Limb (tissue), 2 donors: ENCODE results near the gene PRKD1.

Experiments used
- DNase-seq, 2 donors: peaks; one replicate each; pipeline ENCODE4 v3.0.0-alpha.2; 2016; ENCODE audit errors: extremely low spot score in 2 of 2

PRKD1 gene

DNA sequence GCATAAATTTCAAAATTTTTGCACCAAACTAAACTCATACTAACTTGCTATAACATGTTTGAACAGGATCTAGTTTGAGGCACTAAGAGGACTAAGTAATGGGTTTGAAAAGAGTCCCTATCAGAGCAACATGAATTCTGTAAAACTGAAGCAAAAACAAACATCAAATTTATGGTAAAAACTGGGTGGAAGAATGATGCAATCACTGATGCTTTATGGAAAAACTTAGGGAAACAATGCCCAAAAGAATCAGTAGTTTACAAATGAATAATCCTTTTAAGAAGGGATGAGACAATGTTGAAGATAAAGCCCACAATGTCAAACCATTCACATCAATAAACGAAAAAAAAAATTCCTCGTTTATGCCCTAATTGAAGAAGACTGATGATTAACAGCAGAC lies 88.9 kb downstream of the PRKD1 start:
- DNase-seq = no peak

DNA sequence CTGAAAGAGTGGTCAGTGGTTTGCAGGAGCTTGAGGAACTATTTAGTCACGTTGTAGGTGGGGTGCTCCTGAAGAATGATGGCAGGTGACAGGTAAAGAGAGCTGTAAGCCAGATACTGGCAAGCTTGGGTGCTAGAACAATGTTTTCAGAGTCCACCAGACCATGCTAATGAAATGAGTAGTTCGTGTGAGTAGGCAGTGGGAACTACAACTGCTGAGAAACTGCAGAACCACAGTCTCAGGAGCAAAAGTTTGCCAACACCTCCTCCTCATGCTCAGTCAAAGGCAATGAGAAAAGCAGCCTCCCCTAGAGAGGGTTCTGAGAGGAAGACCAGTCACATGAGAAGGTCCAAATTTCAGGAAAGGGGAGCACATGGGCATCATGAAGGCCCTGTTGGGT lies 91.3 kb downstream of the PRKD1 start:
- DNase-seq = no peak

DNA sequence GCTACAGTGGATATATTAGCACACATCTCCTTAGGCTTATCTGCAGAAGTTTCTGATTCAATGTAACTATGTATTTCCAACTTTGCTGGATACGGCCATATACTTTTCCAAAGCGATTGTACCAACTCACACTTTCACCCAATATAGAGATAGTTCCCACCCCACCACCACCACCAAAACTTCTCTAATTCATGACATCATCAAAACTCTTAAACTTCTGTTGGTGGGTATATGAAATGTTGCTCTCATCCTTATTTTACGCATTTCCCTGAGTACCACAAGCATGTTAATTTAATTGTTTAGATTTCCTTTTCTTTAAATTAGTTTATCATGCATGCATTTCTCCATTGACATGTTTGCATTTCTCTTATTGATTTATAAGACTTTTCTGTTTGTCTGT lies 95.6 kb downstream of the PRKD1 start:
- no peak for DNase-seq

DNA sequence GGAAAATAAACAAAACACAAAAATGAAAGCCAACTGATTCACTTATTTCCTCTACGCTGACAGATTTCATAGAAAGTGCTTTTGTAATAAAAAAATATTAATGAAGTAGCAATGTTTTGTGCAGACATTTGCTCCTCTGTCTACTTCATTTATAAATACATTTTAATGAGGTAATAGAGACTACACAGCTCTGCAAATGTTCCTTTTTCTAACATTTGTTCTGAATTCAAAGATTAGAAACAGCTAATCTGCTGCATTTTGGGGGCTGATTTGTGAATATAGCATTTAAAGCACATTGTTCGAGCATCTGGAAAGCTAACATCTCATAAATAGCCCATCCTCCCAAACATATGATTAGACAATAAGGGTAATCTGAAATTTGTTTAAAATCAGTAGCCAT lies 97.8 kb downstream of the PRKD1 start:
- DNase-seq = no peak

DNA sequence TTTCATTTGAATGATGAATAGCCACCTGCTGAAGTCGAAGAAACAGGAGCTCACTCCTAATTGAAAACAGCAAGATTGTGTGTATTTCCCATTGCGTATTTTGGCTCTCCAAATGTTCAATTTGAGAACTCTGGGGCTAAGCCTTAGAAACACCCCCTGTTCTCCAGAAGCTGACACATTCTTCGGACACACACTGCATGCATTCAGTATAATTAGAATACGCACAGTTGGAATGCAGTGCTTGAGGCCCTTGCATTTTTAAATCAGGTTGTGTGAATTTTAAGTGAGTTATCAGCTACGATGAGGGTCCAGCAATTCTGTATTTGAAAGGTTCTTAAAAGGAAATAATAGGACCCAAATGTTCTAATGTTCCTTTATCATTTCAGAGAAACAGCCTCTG lies 103.8 kb downstream of the PRKD1 start:
- DNase-seq = no peak

DNA sequence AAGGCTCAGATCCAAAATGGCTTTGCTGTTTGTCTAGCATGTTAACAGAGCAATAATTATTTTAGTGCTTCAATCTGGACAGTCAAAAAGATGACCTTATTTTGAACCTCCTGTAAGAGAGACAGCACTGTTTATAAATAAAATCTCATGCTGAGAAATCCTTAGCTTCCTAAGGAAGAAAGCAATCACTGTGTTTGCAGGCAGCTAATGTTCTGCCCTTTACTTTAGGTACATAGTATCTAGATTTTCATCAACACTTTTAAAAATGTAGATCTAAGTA lies 105.3 kb downstream of the PRKD1 start:
- no peak for DNase-seq

DNA sequence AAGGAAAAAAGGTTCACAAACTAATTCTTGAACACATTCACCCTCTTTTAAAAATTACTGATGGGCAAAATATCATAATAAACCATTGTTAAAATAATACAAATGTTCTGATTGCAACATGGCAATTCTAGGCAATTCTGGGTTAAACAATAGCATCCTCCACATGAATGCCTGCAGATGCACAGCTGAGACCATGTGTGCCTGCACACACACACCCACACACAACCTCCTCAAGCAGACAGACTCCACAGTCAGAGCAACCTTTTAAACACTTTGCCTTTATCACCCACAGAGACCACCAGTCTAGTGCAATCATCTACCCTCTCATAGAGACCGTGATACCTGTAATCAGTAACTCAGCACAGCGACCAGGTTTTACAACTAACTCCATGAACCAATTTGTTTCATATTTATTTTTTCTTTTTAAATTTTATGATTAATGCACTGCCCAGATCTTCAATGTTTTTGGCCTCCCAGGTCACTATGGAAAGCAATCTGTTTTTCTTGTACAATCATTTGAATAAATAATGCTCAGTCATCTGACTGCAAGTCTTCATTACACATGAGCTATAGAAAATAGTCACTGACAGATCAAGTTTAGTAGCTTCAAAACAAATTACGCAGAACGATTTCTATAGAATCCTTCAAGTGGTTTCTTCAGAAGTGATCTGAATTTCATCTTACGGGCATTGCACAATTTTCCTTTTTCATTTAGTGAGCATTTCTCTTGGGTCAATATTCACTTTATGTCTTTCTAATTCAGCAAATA lies 105.8 kb downstream of the PRKD1 start:
- DNase-seq = no peak

DNA sequence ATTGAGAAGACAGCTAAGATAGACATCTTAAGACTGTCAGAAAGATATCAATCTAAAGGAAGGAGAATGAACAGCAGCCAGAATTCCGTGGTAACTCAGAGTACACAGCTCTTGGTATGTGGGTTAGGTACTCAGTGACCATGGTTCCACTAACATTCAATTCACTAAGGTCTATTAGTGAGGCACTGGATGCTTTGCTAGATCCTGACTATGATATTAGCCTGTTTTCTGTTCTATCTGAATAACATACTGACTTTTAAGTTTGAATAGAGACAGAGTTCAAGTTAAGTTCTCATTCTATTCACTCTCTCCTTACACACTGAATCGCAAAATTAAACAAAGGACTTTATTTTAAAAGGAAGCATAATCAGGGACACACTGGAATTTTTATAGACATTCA lies 106.4 kb downstream of the PRKD1 start:
- DNase-seq = no peak

DNA sequence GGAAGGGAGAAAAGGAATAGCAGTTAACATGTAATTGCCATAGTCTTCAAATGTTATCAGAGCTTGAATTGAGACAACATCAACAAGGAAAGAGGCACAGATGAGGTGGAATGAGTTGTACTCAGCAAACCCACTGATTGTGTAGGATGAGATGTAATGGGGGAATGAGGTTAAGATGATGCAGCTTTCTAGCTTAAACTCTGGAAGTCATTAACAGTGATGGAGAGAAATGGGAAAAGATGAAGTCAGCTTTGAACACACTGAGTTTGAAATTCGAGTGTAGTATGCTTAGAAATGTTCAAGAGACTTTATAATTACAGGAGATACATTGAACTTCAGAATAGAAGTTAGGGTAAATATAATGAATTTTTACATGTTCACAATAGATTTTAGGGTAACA lies 106.9 kb downstream of the PRKD1 start:
- DNase-seq = no peak

DNA sequence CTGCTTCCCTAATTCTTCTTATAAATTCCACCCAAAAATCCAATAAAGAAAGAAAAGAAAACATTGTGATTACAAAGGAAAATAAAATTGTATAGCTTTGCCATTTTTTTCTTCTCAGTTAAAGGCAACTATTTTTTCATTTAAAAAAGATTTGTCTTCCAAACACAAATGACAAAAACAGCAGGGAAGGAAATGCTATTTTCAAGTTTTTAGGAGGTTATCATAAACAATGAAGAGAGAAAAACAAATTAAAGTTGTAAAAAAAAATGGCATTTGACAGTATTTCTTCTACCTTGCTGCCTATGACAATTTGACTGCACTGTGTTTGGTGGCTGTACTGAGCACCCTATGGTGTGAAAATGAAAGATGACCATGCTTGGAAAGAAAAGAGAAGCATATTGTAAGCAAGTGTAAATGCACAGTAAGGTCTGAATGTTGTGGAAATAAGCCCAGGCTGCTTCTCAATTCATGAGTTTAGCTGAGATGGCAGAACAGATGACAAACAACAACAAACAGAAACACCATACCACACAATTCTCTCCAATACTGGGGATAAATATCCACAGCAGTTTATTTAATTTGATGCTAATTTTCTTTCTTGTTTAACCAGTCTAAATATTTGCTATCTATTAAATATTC lies 109.8 kb downstream of the PRKD1 start:
- DNase-seq = no peak

DNA sequence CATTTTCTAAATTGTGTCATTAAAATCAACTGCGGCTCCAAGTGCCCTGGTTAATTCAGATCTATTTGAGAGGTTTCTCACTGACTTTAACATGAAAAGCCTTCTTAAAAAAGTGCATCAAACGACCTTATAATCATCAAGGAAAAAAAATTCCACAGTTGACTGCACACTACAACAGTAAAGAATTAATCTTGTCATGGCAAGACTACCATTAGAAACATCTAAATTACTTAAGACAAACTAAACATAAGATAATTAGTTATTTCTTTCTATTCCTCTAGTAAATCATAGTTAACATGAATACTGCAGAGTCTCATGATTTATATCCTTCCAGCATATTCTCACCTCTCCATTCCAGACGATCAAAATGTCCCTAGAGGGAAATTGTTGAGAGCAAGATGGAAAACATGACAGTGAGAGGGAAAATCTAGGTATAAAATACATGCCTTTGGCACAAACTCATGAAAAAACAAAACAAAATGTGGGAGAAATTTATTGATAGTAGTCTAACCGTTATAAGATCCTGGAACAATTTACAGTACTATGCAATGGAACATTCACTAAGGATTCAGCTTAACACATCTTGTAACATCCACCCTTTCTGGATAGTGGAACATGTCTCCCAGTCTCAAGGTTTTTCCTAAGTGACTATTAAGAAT lies 112.5 kb downstream of the PRKD1 start:
- peak in 1 of 2 donors; percentile 23 for DNase-seq

DNA sequence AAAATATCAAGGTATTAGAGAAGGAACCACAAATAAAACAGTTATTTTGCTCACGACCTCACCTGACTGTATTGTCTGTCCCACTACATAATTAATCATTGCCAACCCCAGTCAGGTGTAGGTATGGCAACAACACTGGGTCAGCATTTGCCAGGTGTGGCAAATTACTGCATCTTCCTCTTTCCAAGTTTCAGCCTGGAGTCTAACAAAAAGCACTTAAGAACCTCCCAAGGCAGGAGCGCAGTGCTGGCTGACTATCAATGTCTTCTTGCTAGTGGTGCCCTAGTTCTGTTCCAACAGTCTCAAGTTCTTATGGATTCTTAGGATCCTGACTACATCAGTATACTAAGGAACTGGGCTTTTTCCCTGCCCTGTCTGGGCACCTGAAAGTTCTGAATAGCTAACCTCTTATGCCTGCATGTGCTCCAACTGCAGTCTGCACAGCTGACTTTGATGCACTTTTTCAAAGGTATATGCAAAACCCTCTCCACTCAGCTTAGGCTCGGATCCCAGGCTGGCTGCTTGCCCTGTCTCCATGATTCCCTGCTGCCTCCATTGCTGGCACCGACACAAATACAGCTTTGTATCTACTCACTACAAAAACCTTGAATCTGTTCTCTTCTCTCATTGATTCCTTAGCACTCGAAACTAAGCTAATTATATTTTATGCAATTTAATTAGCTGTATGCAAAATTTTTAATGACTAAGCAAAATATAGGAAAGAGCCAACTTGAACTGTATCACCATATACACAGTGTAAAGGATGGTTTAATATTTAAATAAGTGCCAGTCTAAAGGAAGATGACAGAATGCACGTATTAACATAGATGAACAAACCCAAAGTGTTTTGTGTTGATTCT lies 113.3 kb downstream of the PRKD1 start:
- DNase-seq = peak; percentile 73 to 81

DNA sequence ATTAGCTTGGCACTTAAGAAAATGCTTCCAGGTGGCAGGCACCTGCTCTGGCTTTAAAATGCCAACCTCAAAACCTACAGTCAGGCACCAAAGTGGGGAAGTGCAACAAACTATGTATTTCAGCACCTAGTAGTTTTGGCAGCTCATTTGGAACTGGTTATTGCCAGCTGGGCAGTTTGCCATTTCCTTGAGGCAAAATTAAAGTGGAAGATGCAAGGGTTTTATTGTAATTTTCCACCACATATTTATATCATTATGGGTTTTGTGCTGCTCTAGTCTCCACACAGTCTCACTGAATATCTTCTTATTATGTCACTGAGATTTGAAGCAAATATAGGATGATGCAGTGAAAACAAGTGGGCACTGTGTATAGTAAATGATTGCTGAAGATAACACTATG lies 117.0 kb downstream of the PRKD1 start:
- DNase-seq = no peak

DNA sequence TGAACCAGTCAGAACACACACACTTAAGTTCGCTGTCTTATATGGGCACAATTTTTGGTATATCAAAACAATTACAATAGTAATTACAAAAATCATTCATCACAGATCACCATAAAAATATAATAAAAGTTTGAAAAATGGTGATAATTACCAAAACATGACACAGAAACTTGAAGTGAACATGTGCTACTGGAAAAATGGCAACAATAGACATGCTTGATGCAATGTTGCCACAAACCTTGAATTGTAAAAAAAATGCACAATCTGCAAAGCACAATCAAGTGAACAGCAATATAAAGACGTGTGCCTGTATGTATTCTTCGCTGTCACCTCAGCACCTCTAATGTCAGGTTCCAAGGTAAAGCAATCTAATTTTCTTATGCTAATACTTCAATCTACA lies 117.6 kb downstream of the PRKD1 start:
- no peak for DNase-seq

DNA sequence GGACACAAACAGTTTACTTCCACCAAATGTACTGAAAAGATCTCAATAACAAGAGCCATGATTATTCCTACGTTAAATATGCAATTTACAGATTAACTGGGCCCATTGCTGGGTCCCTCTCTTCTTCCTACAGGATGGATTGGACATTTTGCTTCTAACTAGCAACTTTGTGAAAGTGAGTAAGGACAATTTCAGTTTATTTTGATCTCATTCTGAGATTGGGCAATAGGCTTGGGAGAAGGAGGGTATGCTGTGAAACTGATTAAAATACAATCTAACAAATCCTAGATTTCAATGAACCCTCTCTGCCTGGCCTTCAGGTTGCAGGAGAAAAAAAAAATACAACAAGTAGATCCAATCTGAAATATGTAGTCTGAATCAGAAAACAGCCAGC lies 121.5 kb downstream of the PRKD1 start:
- DNase-seq = no peak

DNA sequence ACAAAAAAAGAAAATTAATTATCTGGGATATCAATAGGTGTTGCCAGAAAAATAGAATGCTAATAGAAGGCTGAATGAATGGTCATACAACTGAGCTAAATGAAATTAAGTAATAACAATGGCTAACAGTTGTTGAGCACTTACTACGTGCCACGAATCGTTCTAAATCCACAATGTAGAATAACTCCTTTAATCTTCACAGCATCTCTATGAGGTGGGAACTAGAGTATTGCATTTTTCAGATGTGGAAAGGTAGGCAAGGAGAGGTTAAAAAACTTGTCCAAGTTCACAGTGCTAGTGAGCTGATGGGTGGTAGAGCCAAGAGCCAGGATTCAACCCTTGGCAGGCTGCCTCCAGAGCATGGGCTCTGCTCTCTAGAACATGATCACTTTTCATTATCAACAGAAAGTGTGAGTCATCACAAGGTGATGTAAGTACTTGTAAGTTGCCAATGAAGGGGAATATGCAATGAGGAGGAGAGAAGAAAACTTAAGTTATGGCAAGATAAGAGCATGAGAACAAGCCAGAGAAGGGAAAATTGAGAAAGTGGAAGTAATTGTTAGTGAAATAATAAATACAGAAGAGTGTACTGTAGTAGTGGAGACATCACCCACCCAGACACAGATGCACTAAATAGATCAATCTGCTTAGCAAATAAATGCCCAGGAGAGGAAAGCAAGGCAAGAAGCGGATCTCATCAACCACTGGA lies 122.1 kb downstream of the PRKD1 start:
- DNase-seq = no peak

DNA sequence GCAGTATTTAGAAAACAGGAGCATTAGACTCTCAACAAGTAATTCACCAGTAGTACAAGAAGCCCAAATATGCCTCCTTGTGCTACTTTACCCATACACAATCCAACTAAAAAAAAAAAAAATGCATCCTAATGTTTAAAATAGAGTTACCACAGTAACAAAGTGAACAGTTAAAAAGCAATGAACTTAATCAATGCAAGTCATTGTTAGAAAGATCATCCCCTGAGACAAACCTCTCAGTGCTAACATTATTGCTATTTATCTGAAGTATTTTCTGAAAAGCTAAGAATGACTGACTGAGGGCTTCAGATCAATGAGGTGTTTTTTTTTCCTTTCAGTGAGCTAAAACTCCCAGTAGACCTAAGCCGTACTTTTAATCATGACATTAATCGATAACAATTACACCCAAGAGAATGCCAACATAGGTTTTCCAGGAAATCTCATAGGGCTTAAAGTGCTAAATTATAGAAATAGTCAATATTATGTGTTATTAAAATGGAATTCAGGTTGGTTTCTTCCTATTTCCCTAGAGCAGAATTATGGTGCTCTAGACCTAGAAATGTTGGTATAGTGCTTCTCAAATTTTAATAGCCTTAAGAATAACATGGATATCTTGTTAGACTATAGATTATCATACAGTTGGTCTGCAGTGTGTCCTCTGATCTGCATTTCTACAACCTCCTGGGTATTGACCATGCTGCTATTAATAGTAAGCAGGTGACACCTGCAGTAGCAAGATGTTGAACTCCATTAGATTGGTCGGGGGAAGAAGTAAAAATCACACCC lies 123.0 kb downstream of the PRKD1 start:
- DNase-seq = no peak

DNA sequence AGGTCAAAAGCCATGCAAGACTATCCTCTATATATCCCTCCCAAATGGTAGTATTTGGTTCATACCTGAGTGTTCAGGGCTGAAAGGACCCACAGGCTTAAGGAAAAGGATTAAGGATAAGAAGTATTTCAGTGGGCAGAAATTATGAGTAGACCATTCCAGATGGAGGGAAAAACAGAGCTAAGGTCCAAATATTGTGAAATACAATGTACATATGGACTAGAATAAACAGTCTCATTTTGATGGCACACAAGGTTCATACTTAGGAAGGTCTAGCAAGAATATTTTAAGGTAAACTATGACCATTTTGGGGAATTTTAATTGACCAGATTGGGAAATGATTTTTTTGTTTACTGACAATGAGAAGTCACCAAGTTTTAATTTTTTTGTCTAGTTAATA lies 124.6 kb downstream of the PRKD1 start:
- no peak for DNase-seq

DNA sequence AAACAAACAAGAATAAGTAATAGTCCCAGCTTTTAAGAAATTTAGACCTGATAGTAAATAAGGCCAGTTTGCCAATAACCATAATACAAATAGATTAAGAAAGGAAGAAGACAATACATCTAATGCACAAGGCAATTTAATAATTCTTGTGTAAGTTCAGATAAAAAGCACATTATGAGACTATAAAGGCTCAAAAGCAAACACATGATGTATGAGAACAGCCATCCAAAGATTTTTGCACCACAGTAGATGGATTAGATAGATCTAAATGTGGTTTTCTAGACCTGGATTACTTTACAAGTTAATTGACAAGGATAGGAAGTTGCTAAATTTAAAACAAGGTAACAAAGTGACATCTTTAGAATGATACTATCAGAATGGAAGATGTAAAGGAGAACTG lies 125.4 kb downstream of the PRKD1 start:
- no peak for DNase-seq

DNA sequence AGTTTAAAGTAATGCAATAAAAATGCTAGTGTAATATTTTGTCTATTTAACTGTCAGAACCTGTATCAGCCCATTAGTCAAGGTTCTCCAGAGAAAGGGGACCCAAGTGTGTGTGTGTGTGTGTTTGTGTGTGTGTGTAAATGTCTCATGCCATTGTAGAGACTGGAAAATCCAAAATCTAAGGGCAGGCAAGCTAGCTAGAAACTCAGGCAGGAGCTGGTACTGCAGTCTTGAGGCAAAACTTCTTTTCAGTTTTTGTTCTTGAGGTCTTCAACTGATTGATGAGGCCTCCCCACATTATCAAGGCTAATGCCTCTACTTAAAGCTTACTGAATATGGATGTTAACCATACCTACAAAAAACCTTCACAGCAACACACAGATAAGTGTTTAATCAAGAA lies 126.7 kb downstream of the PRKD1 start:
- no peak for DNase-seq
